Lower lobe of right lung (tissue), 2 donors: ENCODE results near the gene FAM184B. TPM values are rescaled to one million over a fixed set of nuclear protein-coding genes. Genes with fewer than 3 reads are reported as not detected.

Experiments
- ATAC-seq, 2 donors: fragments of 200-7000 bp; cut with Tn5 transposase; one replicate each; pipeline ENCODE4 v1.9.1; 2020 to 2022; ENCODE audit warnings: mild to moderate bottlenecking in 2 of 2, moderate library complexity in 2 of 2
- DNase-seq: peaks from one replicate; pipeline ENCODE4 v3.0.0-alpha.2; 2020
- H3K27ac ChIP-seq: fragments of 200-600 bp; one replicate; pipeline ENCODE4 v1.8.0; 2022
- H3K27me3 ChIP-seq: fragments of 200-600 bp; one replicate; pipeline ENCODE4 v1.8.0; 2022; ENCODE audit warnings: low read depth
- H3K36me3 ChIP-seq: fragments of 200-600 bp; one replicate; pipeline ENCODE4 v1.8.0; 2022; ENCODE audit warnings: mild to moderate bottlenecking
- H3K4me1 ChIP-seq: fragments of 200-600 bp; one replicate; pipeline ENCODE4 v1.8.0; 2022
- H3K4me3 ChIP-seq: fragments of 200-600 bp; one replicate; pipeline ENCODE4 v1.8.0; 2022; ENCODE audit warnings: mild to moderate bottlenecking
- H3K9me3 ChIP-seq: fragments of 200-600 bp; one replicate; pipeline ENCODE4 v1.8.0; 2022
- intact Hi-C: fragments of 100-400 bp; cut with DNase I; formaldehyde crosslinking; loops from one replicate; pipeline ENCODE4 v1.11.0; 2022
- total RNA-seq: library from RNA; stranded (reverse); fragmentation: NEBNext Ultra II Directional; extraction: Animal tissue kit (Norgen Biotek cat#: 25700); gene quantifications from one replicate; pipeline ENCODE4 v1.2.1, GENCODE V29; 2021
- TF ChIP-seq, protein P1 (sequence below): fragments of 200-600 bp; IDR thresholded peaks from one replicate; pipeline ENCODE4 v1.8.0; 2022; ENCODE audit warnings: antibody characterized with exemption, mild to moderate bottlenecking
- donor health status: DM: no; HTN: yes; CAD: no; lungs with severe emphysema.

FAM184B gene
- total RNA-seq, 1 donor from 2014 or later: 0.24 TPM

- TF ChIP-seq, protein P1, sequence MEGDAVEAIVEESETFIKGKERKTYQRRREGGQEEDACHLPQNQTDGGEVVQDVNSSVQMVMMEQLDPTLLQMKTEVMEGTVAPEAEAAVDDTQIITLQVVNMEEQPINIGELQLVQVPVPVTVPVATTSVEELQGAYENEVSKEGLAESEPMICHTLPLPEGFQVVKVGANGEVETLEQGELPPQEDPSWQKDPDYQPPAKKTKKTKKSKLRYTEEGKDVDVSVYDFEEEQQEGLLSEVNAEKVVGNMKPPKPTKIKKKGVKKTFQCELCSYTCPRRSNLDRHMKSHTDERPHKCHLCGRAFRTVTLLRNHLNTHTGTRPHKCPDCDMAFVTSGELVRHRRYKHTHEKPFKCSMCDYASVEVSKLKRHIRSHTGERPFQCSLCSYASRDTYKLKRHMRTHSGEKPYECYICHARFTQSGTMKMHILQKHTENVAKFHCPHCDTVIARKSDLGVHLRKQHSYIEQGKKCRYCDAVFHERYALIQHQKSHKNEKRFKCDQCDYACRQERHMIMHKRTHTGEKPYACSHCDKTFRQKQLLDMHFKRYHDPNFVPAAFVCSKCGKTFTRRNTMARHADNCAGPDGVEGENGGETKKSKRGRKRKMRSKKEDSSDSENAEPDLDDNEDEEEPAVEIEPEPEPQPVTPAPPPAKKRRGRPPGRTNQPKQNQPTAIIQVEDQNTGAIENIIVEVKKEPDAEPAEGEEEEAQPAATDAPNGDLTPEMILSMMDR: no peak
- Histone ChIP-seq H3K4me3 (no peak overlapping the region), H3K9me3 (no peaks in the 10 kb centered on the region), H3K27ac (no peak overlapping the region), H3K4me1 (peaks cover 20% of the 10 kb centered on the region), H3K27me3 (peaks cover 26% of the 10 kb centered on the region), H3K36me3 (no peaks in the 10 kb centered on the region)
- DNase-seq: no peak
- no peak for ATAC-seq
- intact Hi-C loops: no loop called here
Observed at GRCh38 chr4:17778431-17778830, 3.0 kb downstream of the FAM184B start.

GRCh38 chr4:17773135-17773698 lies 8.2 kb downstream of the FAM184B start:
- ATAC-seq (no peak), DNase-seq (no peak)
- H3K4me3 ChIP-seq: no peak overlapping the region
- no peak overlapping the region for H3K27ac ChIP-seq
- no peaks in the 10 kb centered on the region for H3K9me3 ChIP-seq
- no peaks in the 10 kb centered on the region for H3K27me3 ChIP-seq
- no peaks in the 10 kb centered on the region for H3K36me3 ChIP-seq
- H3K4me1 ChIP-seq: no peaks in the 10 kb centered on the region
- intact Hi-C loops: no loop called here
- TF ChIP-seq, protein P1: no peak

- H3K27ac ChIP-seq: no peak overlapping the region
- H3K4me1 ChIP-seq: no peaks in the 10 kb centered on the region
- H3K4me3 ChIP-seq: no peak overlapping the region
- H3K9me3 ChIP-seq: no peaks in the 10 kb centered on the region
- peak; percentile 51 for DNase-seq
- intact Hi-C loops: no loop called here
- ATAC-seq: peak; percentile 59 to 79
- no peaks in the 10 kb centered on the region for H3K36me3 ChIP-seq
- TF ChIP-seq, protein P1: no peak
- H3K27me3 ChIP-seq: no peaks in the 10 kb centered on the region
Observed at GRCh38 chr4:17771284-17771908, 10.0 kb downstream of the FAM184B start.

DNA sequence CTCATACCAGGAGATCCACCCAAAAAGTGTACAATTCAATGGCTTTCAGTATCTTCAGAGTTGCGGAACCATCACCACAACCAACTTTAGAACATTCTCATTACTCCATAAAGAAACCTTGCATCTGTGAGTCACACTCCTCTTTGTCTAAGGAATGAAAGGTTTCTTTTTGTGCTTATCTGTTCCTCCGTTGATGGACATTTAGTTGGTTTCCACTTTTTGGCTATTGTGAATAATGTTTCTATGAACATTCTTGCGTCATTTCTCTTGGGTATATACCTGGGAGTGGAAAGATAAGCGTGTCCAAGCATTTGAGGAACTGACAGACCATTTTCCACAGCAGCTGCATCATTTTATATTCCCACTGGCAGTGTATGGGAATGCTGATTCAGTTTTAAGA lies 10.6 kb downstream of the FAM184B start:
- Histone ChIP-seq H3K4me3 (no peak overlapping the region), H3K36me3 (no peaks in the 10 kb centered on the region), H3K4me1 (no peaks in the 10 kb centered on the region), H3K9me3 (no peaks in the 10 kb centered on the region), H3K27ac (no peak overlapping the region), H3K27me3 (no peaks in the 10 kb centered on the region)
- DNase-seq: no peak
- intact Hi-C loops: no loop called here
- TF ChIP-seq, protein P1: no peak
- no peak for ATAC-seq

DNA sequence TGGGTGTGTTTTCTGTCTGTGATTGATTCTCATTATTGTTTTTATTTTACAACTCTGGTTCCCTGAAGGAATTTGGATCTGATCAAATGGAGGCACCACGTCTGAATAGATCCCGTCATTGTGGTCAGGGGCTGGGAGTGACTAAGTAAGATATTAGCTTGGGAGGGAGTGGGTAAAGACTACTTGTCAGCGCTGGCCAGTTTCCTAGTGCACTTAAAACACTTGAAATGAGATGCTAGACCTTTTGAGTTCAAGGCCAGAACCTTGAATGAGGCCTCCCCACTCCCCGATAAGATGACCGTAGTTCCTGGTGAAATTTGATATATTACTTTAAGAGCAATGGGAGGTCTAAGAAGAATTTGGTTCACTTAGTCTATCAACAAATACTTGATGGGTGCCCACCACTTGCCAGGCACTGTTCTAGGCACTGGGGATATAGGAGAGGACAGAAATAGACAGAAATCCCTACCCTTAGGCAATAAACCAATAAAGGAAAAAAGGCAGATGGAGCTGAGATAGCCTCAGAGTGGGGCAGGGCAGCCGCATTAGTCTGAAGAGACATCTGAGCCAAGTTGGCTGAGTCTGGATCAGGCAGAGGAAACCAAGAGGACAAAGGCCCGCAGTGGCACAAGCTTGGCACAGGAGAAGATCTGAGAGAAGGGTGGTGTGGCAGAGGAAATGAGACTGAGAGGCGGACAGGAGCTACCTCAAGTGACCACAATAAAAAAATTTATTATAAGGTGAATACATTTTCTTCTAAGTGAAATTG lies 11.8 kb downstream of the FAM184B start:
- Histone ChIP-seq H3K36me3 (no peaks in the 10 kb centered on the region), H3K27ac (no peak overlapping the region), H3K4me3 (no peak overlapping the region), H3K27me3 (no peaks in the 10 kb centered on the region), H3K4me1 (no peaks in the 10 kb centered on the region), H3K9me3 (no peaks in the 10 kb centered on the region)
- intact Hi-C loops: no loop called here
- ATAC-seq (peak; percentile 72 to 91), DNase-seq (no peak)
- TF ChIP-seq, protein P1: no peak
